Gastroesophageal sphincter (tissue), 3 donors: ENCODE results near the gene CC2D1A.

Experiments
- EP300 ChIP-seq: sonication (generic); formaldehyde crosslinking; IDR thresholded peaks from one replicate; pipeline ENCODE4 v1.6.1; 2017; ENCODE audit warnings: antibody characterized with exemption, mild to moderate bottlenecking
- POLR2A ChIP-seq, 2 donors: fragments of 450-650 bp; IDR thresholded peaks; one replicate each; pipeline ENCODE4 v1.6.1; 2017; ENCODE audit warnings: antibody characterized with exemption in 2 of 2, mild to moderate bottlenecking in 2 of 2, moderate library complexity in 1 of 2
- TF ChIP-seq, protein P1 (sequence below), 4 experiments: fragments of 200-600 bp in 2 of 4; fragments of 450-650 bp in 2 of 4; sonication (generic) in 1 of 4; IDR thresholded peaks; one replicate each; pipeline ENCODE4 v1.5.1; 2017 to 2019; ENCODE audit warnings: antibody characterized with exemption in 4 of 4, mild to moderate bottlenecking in 2 of 4, moderate library complexity in 2 of 4

DNA sequence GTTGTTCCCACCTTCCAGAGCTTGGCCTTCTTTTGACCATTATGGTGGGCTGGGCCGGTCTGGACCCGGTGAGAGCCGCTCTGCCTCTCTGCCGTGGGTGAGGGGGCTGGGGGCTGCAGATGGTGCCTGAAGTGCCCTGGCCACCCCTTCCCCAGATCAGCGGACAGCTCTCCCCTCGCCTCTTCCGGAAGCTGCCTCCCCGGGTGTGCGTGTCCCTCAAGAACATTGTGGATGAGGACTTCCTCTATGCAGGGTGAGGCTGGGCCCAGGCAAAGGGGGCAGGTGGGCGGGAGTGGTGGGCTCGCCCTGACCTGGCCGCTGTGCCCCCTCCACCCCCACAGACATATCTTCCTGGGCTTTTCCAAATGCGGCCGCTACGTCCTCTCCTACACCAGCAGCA lies 48.2 kb downstream of the CC2D1A start:
- TF ChIP-seq EP300 (no peak), POLR2A (IDR thresholded peaks at IDR 0.05) (no peak)
- TF ChIP-seq, protein P1, sequence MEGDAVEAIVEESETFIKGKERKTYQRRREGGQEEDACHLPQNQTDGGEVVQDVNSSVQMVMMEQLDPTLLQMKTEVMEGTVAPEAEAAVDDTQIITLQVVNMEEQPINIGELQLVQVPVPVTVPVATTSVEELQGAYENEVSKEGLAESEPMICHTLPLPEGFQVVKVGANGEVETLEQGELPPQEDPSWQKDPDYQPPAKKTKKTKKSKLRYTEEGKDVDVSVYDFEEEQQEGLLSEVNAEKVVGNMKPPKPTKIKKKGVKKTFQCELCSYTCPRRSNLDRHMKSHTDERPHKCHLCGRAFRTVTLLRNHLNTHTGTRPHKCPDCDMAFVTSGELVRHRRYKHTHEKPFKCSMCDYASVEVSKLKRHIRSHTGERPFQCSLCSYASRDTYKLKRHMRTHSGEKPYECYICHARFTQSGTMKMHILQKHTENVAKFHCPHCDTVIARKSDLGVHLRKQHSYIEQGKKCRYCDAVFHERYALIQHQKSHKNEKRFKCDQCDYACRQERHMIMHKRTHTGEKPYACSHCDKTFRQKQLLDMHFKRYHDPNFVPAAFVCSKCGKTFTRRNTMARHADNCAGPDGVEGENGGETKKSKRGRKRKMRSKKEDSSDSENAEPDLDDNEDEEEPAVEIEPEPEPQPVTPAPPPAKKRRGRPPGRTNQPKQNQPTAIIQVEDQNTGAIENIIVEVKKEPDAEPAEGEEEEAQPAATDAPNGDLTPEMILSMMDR (IDR thresholded peaks at IDR 0.05), result no peak
